GM12878 (cell line): ENCODE data around the gene IGFBP6. TPM values are rescaled to one million over a fixed set of nuclear protein-coding genes. Genes with fewer than 3 reads are reported as not detected.
A peak's percentile ranks its signal among the peaks of the same experiment; 100 is the strongest.

ENCODE experiments used
- ATAC-seq: fragments of 200-7000 bp; cut with Tn5 transposase; 3 replicates; pipeline ENCODE4 v1.9.1; 2020; ENCODE audit warnings: mild to moderate bottlenecking, moderate library complexity
- BruUV-seq: library from RNA; stranded (reverse); fragments of 400-500 nt; replicated peaks from 2 replicates; lab custom pipeline; 2021; lab: Mats Ljungman, UMichigan
- CTCF ChIA-PET: fragments of 300-600 bp; sonication (Branson Sonifier 250); formaldehyde crosslinking; extraction: SDS; loops from one replicate; lab custom pipeline; 2021; ENCODE audit warnings: inconsistent platforms; lab: Yijun Ruan, JAX
- POLR2A ChIA-PET: fragments of 350-600 bp; formaldehyde crosslinking; extraction: SDS; loops from one replicate; lab custom pipeline; 2021; ENCODE audit warnings: inconsistent platforms; lab: Charles Lee
- RAD21 ChIA-PET: fragments of 300-600 bp; sonication (Branson Sonifier 250); formaldehyde crosslinking; loops from one replicate; lab custom pipeline; 2023; ENCODE audit warnings: antibody characterized with exemption; ENCODE audit not compliant: unreplicated experiment; lab: Charles Lee
- SMC1A ChIA-PET: fragments of 300-600 bp; sonication (Branson Sonifier 250); formaldehyde crosslinking; loops from one replicate; lab custom pipeline; 2023; ENCODE audit not compliant: unreplicated experiment, uncharacterized antibody; lab: Charles Lee
- DNase-seq: peaks from one replicate; pipeline ENCODE4 v3.0.0-alpha.2; 2011; ENCODE audit warnings: low read depth, low spot score
- FAIRE-seq: peaks from 3 replicates; lab custom pipeline; 2011; peaks lifted over from hg19 to GRCh38; lab: Jason Lieb, UNC
- H2AFZ ChIP-seq: 2 replicates; pipeline ENCODE4 v1.6.0; 2011; ENCODE audit warnings: low read depth, low read length, control low read depth; ENCODE audit not compliant: control insufficient read depth
- H3K27ac ChIP-seq: 2 replicates; pipeline ENCODE4 v1.5.1; 2011; ENCODE audit warnings: control low read depth; ENCODE audit not compliant: control insufficient read depth, insufficient read depth
- H3K27me3 ChIP-seq, 2 experiments: replicated peaks in 1 of 2; 2 replicates each; pipeline versions ENCODE4 v1.6.0 to v1.6.1; 2011; ENCODE audit warnings: low read length in 1 of 2; ENCODE audit not compliant: control insufficient read depth in 2 of 2, insufficient read depth in 2 of 2
- H3K36me3 ChIP-seq, 2 experiments: 2 replicates each; pipeline ENCODE4 v1.5.1; 2011; ENCODE audit warnings: low read length in 1 of 2; ENCODE audit not compliant: control insufficient read depth in 2 of 2, insufficient read depth in 2 of 2
- H3K4me1 ChIP-seq: 2 replicates; pipeline ENCODE4 v1.6.1; 2011; ENCODE audit warnings: mild to moderate bottlenecking, low read length, moderate library complexity, mixed read lengths; ENCODE audit not compliant: control insufficient read depth, insufficient read depth
- H3K4me2 ChIP-seq: 2 replicates; pipeline ENCODE4 v1.6.0; 2011; ENCODE audit warnings: control low read depth; ENCODE audit not compliant: control insufficient read depth, insufficient read depth
- H3K4me3 ChIP-seq: fragments of 200-600 bp; sonication (generic); 2 replicates; pipeline ENCODE4 v1.5.1; 2016
- H3K79me2 ChIP-seq: 2 replicates; pipeline ENCODE4 v1.6.0; 2011; ENCODE audit warnings: low read length; ENCODE audit not compliant: control insufficient read depth, insufficient read depth
- H3K9ac ChIP-seq: 2 replicates; pipeline ENCODE4 v1.8.0; 2011; ENCODE audit warnings: low read length, control low read depth, mixed read lengths; ENCODE audit not compliant: control insufficient read depth, insufficient read depth
- H3K9me3 ChIP-seq: replicated peaks from 3 replicates; pipeline ENCODE4 v1.5.1; 2011; ENCODE audit warnings: mild to moderate bottlenecking, low read length; ENCODE audit not compliant: control insufficient read depth, insufficient read depth
- H4K20me1 ChIP-seq: 2 replicates; pipeline ENCODE4 v1.6.0; 2011; ENCODE audit not compliant: control insufficient read depth, insufficient read depth
- CBX3 ChIP-seq: fragments of 200-600 bp; sonication (generic); IDR thresholded peaks from 2 replicates; pipeline ENCODE4 v1.6.1; 2016; ENCODE audit warnings: low read depth, borderline replicate concordance
- CEBPB ChIP-seq, 2 experiments: fragments of 150-350 bp in 1 of 2; IDR thresholded peaks; 2 replicates each; pipeline ENCODE4 v1.6.1; 2012 to 2014; ENCODE audit warnings: low read depth in 2 of 2, low read length in 2 of 2, borderline replicate concordance in 1 of 2, inconsistent platforms in 1 of 2
- EZH2 ChIP-seq: IDR thresholded peaks from 2 replicates; pipeline ENCODE4 v1.6.1; 2012; ENCODE audit warnings: low read depth, mild to moderate bottlenecking, control low read depth, inconsistent platforms, low read length, borderline replicate concordance; ENCODE audit not compliant: control insufficient read depth
- NBN ChIP-seq: fragments of 450-650 bp; IDR thresholded peaks from 2 replicates; pipeline ENCODE4 v1.6.1; 2016
- PML ChIP-seq: IDR thresholded peaks from 2 replicates; pipeline ENCODE4 v1.6.1; 2012; ENCODE audit warnings: low read length, inconsistent platforms
- RELA ChIP-seq: fragments of 450-650 bp; IDR thresholded peaks from 2 replicates; pipeline ENCODE4 v1.8.0; 2014; ENCODE audit warnings: borderline replicate concordance; ENCODE audit not compliant: partially characterized antibody
- ZNF24 ChIP-seq: fragments of 450-650 bp; IDR thresholded peaks from 2 replicates; pipeline ENCODE4 v1.6.1; 2017; ENCODE audit warnings: antibody characterized with exemption, mild to moderate bottlenecking
- WGBS: methylation state at CpG from one replicate; pipeline ENCODE4 v1.1.6; 2016; ENCODE audit warnings: low lambda C conversion rate; ENCODE audit not compliant: insufficient replicate concordance, insufficient coverage; ENCODE audit errors: missing lambda C conversion rate; 5-methylcytosine and 5-hydroxymethylcytosine counted together
- in situ Hi-C: fragments of 300-500 bp; cut with MboI; formaldehyde crosslinking; loops from 9 replicates; pipeline ENCODE4 v1.14.3; 2018; ENCODE audit warnings: mixed read lengths
- intact Hi-C: fragments of 100-400 bp; cut with micrococcal nuclease; formaldehyde crosslinking; loops from one replicate; pipeline ENCODE4 v1.14.2; 2022; ENCODE audit not compliant: unreplicated experiment
- polyA plus RNA-seq, 11 experiments: library from polyadenylated mRNA; depleted of rRNA in 4 of 11; unstranded in 6 of 11; stranded (reverse) in 5 of 11; fragments of >200 nt; fragmentation: Nextera tagmentation in 4 of 11; fragmentation: Illumina TruSeq in 1 of 11; extraction: Ambion mirVana in 4 of 11; extraction: Trizol in 1 of 11; gene quantifications; 1 replicate in 1 of 11; 2 replicates in 10 of 11; pipeline versions ENCODE4 v1.2.1 to v1.2.3, GENCODE V29; 2011 to 2016; ENCODE audit warnings: inconsistent platforms in 2 of 11, missing spikeins in 2 of 11, low read depth in 1 of 11
- total RNA-seq, 4 experiments: library from RNA; depleted of rRNA in 3 of 4; stranded (reverse); fragments of >200 nt in 3 of 4; fragmentation: Illumina TruSeq in 1 of 4; extraction: Trizol in 1 of 4; gene quantifications; 2 replicates each; pipeline versions ENCODE4 v1.2.1 to v1.2.3, GENCODE V29; 2013 to 2021

Gene IGFBP6
- total and polyA plus RNA-seq, 10 of the 15 experiments (the other 5 are each of a cell fraction or from before 2014, with no cell fraction given) = 0.09 to 0.87 (median 0.56) TPM; not detected in 3

GRCh38 chr12:53123578-53124351 is 26.3 kb downstream of the IGFBP6 start:
- Histone ChIP-seq H4K20me1 (no peaks in the 10 kb centered on the region), H2AFZ (no peak overlapping the region), H3K27ac (no peak overlapping the region), H3K4me1 (no peaks in the 10 kb centered on the region), H3K36me3 (no peaks in the 10 kb centered on the region), H3K9ac (no peak overlapping the region), H3K9me3 (no peaks in the 10 kb centered on the region), H3K79me2 (no peaks in the 10 kb centered on the region)
- no peak for FAIRE-seq
- 49% methylated on average over 16 of the region's 16 CpGs for WGBS
- no TSS peak for BruUV-seq
- ATAC-seq = no peak
- SMC1A ChIA-PET = interaction anchor here (0.6 kb wide), 1 partner anchor 238 kb away, joined by 3 read pairs; no protein-coding TSS in a partner anchor
- CTCF ChIA-PET = interaction anchor here (1.2 kb wide), 1 partner anchor 25 kb away, joined by 4 read pairs; no protein-coding TSS in a partner anchor
- RAD21 ChIA-PET = no interaction called here
- POLR2A ChIA-PET = no interaction called here
- TF ChIP-seq EZH2 = no peak
- no peak for TF ChIP-seq CEBPB (IDR thresholded peaks at IDR 0.05; ENCODE audit: borderline replicate concordance in 1 of 2, low read depth in 2 of 2, low read length in 2 of 2)
- TF ChIP-seq RELA = no peak
- TF ChIP-seq PML = no peak
- no peak for TF ChIP-seq CBX3
- TF ChIP-seq, all 136 proteins: peak for 0
- intact Hi-C loops (no loop called here), in situ Hi-C loops (no loop called here)
- Histone ChIP-seq H3K27me3 (no peaks in the 10 kb centered on the region; a peak in 1 of 4 replicates), H3K4me2 (no peak overlapping the region), H3K4me3 (no peak overlapping the region)
- DNase-seq = no peak

DNA sequence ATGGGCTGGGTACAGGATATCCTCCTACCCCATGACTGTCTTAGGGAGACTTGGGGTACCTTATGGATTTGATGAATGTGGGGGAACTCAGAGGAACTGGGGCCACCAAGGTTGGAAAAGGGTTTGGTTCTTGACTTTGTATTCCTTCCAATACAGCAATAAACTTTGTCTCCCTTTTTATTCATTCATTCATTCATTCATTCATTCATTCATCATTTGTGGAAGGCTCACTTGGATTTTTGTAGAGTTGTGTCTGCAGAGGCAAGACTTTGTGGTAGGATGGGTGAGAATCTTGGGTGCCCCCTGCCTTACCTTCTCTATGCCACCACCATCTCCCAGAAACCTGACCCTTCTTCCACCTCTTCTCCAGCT is 26.9 kb downstream of the IGFBP6 start:
- FAIRE-seq (no peak), ATAC-seq (no peak), DNase-seq (no peak)
- ChIA-PET SMC1A (interaction anchor here (0.6 kb wide), 1 partner anchor 239 kb away, joined by 3 read pairs; no protein-coding TSS in a partner anchor), CTCF (no interaction called here), POLR2A (no interaction called here), RAD21 (interaction anchor here (0.7 kb wide), 1 partner anchor 33 kb away, joined by 3 read pairs; no protein-coding TSS in a partner anchor)
- intact Hi-C loops (no loop called here), in situ Hi-C loops (no loop called here)
- Histone ChIP-seq H3K4me1 (no peaks in the 10 kb centered on the region), H2AFZ (no peak overlapping the region), H3K4me2 (no peak overlapping the region), H3K9ac (no peak overlapping the region), H3K27ac (no peak overlapping the region), H3K36me3 (no peaks in the 10 kb centered on the region), H4K20me1 (no peaks in the 10 kb centered on the region), H3K4me3 (no peak overlapping the region), H3K9me3 (no peaks in the 10 kb centered on the region), H3K27me3 (no peaks in the 10 kb centered on the region; a peak in 1 of 4 replicates), H3K79me2 (no peaks in the 10 kb centered on the region)
- TF ChIP-seq ZNF24 (peak; percentile 76; the same call in 1 of the 2 replicates), NBN (no peak)
- no TSS peak for BruUV-seq
